Hematopoietic multipotent progenitor cell treated with erythropoietin and hydrocortisone succinate and interleukin-3 and kit ligand, for 8 days (in vitro differentiated cells): ENCODE results near the gene TRIM65.

Experiments
- DNase-seq: peaks from one replicate; pipeline ENCODE4 v3.0.0-alpha.2; 2015

Gene TRIM65

GRCh38 chr17:75849724-75850123, 47.0 kb downstream of the TRIM65 start:
- peak; percentile 66 for DNase-seq

DNA sequence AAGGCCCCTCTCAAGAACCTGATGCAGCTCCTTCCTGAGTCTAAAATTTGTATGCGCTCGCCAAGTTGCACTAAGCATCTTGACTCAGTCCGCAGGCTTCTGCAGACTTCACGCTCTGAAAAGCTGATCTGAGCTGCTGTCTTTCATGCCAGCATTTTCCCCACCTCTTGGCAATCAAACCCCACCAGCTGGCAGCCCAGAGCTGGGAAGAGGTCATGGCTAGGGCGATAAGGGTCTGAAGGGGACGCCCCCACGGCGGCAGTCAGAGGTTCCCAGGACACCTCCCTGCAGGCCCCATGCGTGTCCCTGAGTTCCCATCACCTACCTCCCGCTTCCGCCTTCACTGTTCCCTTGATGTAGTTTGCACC, 47.5 kb downstream of the TRIM65 start:
- peak; percentile 84 for DNase-seq

DNA sequence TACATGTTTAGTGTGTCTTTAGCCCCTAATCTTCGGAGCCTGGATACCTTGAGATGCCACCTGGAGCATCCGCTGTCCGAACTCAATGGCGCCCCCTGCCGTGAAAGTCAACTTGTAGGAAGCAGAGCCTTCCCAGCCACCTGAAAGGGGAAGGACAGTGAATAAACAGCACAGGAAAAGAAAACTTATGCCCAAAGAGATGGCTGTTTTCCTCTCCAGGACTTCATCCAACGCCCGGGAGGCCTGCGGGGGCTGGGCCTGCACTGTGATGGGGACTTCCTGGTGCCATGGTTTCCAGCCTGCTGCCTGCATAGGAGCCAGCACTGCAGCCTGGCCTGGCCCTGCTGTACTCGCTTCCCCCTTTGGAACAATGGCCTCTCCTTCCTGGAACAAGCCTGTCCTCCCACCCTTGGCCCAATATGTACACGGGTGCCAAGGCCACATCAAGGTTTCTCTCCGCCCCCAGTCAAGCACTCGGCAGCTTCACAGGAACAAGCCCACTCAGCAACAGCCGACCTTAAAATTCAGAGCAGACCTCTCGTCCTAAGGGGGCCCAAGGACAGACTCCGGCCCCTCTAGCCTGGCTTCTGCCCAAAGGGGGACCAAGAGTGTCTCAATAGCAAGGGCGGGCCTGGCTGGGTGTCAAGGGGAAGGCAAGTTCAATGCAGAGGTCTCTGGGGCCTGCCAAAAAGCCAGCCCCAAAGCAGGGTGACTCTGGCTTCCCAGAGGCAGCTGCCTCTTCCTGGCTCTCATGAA, 48.0 kb downstream of the TRIM65 start:
- peak; percentile 73 for DNase-seq

DNA sequence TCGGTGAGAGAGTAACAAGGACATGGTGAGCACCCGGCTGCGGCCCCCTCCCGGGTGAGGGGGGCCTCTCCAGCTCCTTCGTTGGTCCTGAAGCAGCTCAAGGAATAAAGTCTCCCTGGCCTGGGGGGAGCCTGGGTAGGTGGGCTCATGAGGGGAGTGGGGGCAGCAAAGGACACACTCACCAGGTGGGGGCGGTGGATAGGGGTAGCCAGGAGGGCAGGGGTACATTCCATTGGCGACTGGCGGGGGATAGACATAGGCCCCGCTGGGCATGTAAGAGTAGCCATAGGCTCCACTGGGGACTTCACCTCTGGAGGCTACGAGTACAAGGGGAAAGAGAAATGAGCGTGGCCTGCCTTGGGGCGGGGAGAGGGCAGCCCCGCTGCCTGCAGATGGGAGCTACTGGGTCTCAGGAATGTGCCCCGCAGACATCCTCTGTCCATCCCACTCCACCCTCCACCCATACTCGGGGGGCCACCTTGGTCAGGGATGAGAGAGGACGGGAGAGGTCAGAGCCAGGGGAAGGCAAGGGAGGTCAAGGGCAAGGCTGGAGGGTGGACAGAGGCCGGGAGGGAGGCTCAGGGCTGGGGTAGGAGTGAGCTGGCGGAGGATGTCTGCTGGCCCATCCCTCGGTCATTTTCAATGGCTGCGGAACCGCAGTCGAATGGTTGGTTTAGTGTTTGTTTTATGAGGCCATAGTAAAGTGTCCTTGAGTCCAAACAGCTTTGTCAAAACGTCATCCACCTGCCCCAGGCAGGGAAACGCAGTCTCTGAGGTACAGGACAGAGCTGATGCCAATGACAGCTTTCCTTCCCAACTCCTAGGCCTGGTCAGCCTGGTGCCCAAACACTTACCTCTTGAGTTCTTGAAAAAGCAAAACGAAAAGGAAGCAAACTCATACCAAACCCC, 48.9 kb downstream of the TRIM65 start:
- no peak for DNase-seq

DNA sequence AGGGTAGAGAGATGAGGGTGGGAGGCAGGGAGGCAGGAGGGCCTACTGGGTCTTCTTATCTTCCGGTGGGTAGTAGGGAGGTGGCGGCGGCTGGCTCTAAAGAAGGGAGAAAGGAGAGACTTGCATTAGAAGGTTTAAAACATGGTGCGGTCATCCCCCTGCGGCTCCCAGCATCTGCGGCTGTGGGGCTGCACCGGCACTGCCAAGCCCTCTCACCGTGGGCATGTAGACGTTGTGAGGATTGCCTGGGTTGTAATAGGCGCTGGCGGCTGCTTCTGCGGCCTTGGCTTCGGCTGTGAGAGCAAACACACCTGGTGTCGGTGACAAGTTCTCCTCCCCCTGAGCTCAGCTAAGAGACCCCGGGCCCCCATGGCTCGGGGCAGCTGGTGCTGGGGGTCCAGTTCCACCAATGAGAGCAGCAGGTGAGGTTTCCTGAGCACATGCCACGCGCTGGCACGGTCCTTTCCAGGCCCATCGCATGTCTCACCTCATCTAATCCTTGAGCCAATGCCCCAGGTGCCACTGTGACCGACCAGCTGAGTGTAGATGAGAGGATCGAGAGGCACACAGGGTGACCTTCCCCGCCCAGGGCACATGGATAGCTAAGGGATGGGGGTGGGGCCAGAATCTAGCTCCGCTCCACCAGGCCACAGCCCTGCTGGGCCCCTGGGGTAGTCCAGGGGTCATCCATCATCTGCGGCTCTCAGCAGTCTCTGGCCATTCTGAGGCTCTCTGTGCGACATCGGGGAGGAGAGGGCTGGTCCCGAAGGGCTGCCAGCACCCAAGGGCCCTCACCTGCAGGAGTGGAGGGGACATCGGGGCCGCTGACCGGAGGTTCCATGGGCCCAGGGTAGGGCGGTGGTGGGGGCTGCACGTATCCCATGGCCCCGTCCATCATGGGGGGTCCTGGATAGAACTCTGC, 49.8 kb downstream of the TRIM65 start:
- no peak for DNase-seq

- DNase-seq: no peak
These were observed 50.6 kb downstream of the TRIM65 start for GRCh38 chr17:75845933-75846691.

GRCh38 chr17:75845058-75845711, 51.6 kb downstream of the TRIM65 start:
- DNase-seq: peak; percentile 97

DNA sequence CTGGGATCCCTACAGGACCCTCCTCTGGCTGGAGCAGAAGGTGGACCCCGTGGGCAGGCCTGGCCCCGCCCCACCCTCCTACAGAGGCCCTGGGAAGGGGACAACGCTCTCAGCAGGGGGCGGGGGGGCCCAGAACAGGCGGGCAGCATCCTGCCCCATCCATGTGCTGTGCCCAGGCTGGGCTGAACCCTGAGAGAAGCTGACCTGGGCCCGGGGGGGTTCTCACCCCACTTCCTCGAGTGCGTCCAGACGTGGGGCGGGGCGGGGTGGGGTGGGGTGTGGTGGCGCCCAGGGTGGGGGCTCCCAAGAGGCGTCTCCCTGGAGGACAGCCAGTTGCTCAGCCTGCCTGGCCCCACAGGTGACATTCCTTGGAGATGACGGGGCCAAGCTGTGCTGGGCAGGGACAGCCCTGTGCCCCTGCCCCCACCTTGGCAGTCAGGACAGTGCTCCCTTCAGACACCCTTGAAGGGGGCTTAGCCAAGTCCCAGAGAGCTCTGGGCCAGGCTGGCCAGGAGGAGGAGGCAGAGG, 52.2 kb downstream of the TRIM65 start:
- DNase-seq: peak; percentile 64

DNA sequence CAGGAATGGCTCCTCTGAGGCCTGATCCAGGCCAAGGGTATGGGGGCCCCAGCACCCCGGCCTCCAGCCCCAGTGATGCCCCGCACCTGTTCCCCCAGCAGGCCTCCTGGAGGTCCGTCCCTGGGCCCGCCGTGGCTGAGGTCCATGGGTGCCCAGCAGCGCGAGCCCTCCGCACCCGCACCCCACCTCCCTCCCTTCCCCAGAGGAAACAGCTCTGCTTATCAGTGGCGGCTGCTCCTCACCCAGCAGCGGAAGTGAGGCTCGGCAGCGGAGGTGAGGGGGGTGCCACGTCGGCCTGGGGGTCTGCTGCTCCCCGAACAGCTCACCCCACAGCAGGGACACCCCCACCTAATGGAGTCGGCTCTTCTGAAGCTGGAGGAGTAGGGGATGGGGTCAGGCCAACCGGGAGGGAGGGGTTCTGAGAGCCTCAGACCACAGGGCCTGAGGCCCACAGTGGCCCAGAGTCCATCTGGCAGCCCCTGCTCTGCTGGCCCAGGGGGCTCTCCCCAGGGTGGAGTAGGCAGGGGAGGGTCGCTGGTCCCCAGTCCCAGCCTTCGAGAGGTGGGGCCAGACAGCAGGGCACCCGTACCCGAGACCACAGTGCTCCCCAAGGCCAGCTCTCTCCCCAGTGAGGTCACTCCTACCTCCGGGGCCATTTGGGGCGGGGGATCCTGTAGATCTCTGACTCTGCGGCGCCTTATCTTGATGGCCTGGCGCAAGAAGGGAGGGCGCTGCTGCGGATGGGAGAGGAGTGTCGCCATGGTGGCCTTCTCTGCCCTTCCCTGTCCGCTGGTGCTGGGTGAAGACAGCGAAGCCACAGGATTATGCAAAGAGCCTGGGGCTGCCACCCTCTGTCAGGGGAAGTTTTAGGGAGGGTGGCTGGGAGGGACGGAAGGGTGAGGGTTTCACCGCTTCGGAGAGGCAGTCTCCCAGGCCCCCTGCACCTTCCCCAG, 52.9 kb downstream of the TRIM65 start, which contains the start of gene UNC13D:
Gene UNC13D, minus strand, starts transcription at position 828 of the 953 bp plus-strand sequence. Its CDS starts 67 bp downstream, at position 761.
- peak; percentile 84 for DNase-seq

DNA sequence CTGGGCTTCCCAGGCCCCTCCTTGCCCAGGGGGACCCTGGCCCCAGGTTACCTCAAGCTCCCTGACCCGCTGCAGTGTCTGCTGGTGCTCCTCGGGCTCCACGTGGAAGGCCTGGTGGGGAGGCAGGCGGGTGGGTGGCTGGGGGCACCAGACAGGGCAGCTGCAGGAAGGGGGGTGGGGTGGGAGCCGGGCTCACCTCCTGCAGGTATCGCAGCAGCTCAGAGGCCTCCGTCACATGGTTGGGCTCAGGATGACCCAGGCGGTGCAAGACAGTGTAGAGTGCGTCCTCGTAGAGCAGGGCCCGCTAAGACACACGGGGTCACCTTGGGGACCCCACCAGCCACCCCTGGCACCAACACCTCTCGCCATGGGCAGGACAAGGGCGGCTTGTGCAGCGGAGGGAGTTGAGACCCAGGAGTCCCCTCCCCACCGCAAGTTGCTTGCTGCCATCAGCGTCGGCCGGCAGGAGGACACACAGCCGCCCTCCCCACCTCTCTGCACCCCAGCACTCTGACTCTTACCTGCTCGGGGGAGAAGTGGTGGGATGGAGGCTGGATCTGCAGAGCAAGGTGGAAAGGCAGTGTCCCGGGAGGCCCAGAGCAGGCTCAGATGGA, 53.7 kb downstream of the TRIM65 start:
- DNase-seq: peak; percentile 27

DNA sequence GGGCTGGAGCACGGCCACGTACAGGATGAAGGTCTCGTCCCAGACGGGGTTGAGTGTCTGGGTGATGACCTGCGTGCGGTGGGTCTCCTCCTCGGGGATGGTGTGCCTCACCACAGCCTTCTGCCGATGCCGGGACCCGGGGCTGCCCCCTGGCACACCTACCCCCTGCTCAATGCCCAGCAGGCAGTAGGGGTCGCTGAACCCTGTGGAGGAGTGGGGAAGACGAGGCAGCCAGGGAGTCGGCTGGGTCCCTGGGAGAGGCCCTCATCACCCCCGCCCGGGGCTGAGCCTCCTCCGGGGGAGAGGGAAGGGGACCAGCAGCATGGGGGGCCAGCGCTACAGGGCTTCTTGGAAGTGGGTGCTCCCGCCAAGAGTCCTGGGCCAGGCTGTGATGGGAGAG, 54.3 kb downstream of the TRIM65 start:
- DNase-seq: no peak

DNA sequence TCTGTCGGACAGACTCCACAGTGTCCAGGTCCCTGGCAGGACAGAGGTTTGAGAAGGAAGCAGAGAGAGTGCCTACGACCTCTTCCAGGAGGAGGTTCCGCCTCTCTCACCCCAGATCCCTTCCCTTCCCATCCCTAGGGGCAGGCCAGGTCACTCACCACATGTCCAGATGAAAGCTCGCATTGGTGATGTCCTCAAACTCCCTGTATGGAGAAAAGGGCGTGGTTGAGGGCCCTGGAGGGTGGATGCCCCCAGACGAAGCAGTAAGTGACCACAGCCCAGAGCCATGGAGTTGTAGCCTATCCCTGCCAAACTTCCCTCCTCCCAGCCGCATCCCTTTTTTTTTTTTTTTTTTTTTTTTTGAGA, 56.0 kb downstream of the TRIM65 start:
- DNase-seq: no peak

- no peak for DNase-seq
These were observed 56.6 kb downstream of the TRIM65 start for GRCh38 chr17:75839942-75840798.
